OCI-LY1 (cell line): Measurements from ENCODE around the gene MACROD2.

ENCODE experiments used
- H2AFZ ChIP-seq: fragments of 200-600 bp; sonication (generic), shearing (Covaris generic); 2 replicates; pipeline ENCODE4 v1.6.0; 2014; ENCODE audit warnings: antibody characterized with exemption, mild to moderate bottlenecking, low read length
- H3F3A ChIP-seq: fragments of 200-600 bp; sonication (generic), shearing (Covaris generic); 2 replicates; pipeline ENCODE4 v1.6.0; 2014; ENCODE audit warnings: mild to moderate bottlenecking, antibody characterized with exemption, low read length, moderate library complexity; ENCODE audit not compliant: insufficient read depth
- H3K27ac ChIP-seq: fragments of 200-600 bp; sonication (generic); 2 replicates; pipeline ENCODE4 v1.5.1; 2014; ENCODE audit warnings: low read length, mixed run types, mild to moderate bottlenecking, low read depth; ENCODE audit not compliant: poor library complexity, severe bottlenecking
- H3K27me3 ChIP-seq: fragments of 200-600 bp; sonication (generic); 2 replicates; pipeline ENCODE4 v1.6.0; 2014; ENCODE audit warnings: antibody characterized with exemption, mild to moderate bottlenecking, low read length, moderate library complexity; ENCODE audit not compliant: insufficient read depth
- H3K36me3 ChIP-seq: fragments of 200-600 bp; sonication (generic); 2 replicates; pipeline ENCODE4 v1.6.1; 2014; ENCODE audit warnings: mild to moderate bottlenecking, antibody characterized with exemption, low read length, moderate library complexity, mixed read lengths; ENCODE audit not compliant: insufficient read depth
- H3K4me1 ChIP-seq: fragments of 200-600 bp; sonication (generic); 2 replicates; pipeline ENCODE4 v1.5.1; 2014; ENCODE audit warnings: mild to moderate bottlenecking, low read length, moderate library complexity; ENCODE audit not compliant: insufficient read depth, severe bottlenecking
- H3K4me2 ChIP-seq: fragments of 200-600 bp; sonication (generic), shearing (Covaris generic); 2 replicates; pipeline ENCODE4 v1.6.1; 2014; ENCODE audit warnings: low read length
- H3K4me3 ChIP-seq: fragments of 200-600 bp; sonication (generic); 2 replicates; pipeline ENCODE4 v1.5.1; 2014; ENCODE audit warnings: low read length, low read depth, mild to moderate bottlenecking, mixed read lengths; ENCODE audit not compliant: poor library complexity, severe bottlenecking
- H3K79me2 ChIP-seq: fragments of 200-600 bp; shearing (Covaris generic); 2 replicates; pipeline ENCODE4 v1.6.1; 2016; ENCODE audit warnings: mixed run types, low read length, mixed read lengths; ENCODE audit not compliant: insufficient read depth
- H3K9ac ChIP-seq: fragments of 200-600 bp; sonication (generic), shearing (Covaris generic); 2 replicates; pipeline ENCODE4 v1.6.1; 2014; ENCODE audit warnings: mild to moderate bottlenecking, low read length, mixed read lengths
- H3K9me2 ChIP-seq: fragments of 200-600 bp; sonication (generic), shearing (Covaris generic); 2 replicates; pipeline ENCODE4 v1.6.1; 2014; ENCODE audit warnings: low read depth, mild to moderate bottlenecking, low read length, mixed read lengths
- H3K9me3 ChIP-seq: fragments of 200-600 bp; shearing (Covaris generic); 2 replicates; pipeline ENCODE4 v1.6.1; 2014; ENCODE audit warnings: low read length, mixed read lengths
- H4K20me1 ChIP-seq: fragments of 200-600 bp; sonication (generic), shearing (Covaris generic); 2 replicates; pipeline ENCODE4 v1.6.0; 2016; ENCODE audit warnings: mild to moderate bottlenecking, low read length; ENCODE audit not compliant: insufficient read depth
- CTCF ChIP-seq: fragments of 200-600 bp; sonication (generic), shearing (Covaris generic); IDR thresholded peaks from 2 replicates; pipeline ENCODE4 v1.5.1; 2017; ENCODE audit warnings: mild to moderate bottlenecking, antibody characterized with exemption, low read length, moderate library complexity, mixed read lengths
- EZH2 ChIP-seq: fragments of 200-600 bp; sonication (generic), shearing (Covaris generic); IDR thresholded peaks from 2 replicates; pipeline ENCODE4 v1.8.0; 2017; ENCODE audit warnings: borderline replicate concordance, mixed run types, mild to moderate bottlenecking, antibody characterized with exemption, low read length, moderate library complexity, mixed read lengths

MACROD2 gene

GRCh38 chr20:15346657-15347280 is 1351.5 kb downstream of the MACROD2 start:
- Histone ChIP-seq H3F3A (no peaks in the 10 kb centered on the region), H3K4me3 (no peak overlapping the region), H3K36me3 (no peaks in the 10 kb centered on the region), H3K9me2 (no peaks in the 10 kb centered on the region), H3K27ac (no peak overlapping the region), H3K4me1 (no peaks in the 10 kb centered on the region), H2AFZ (no peak overlapping the region), H4K20me1 (no peaks in the 10 kb centered on the region), H3K9ac (no peak overlapping the region), H3K9me3 (no peaks in the 10 kb centered on the region), H3K79me2 (no peaks in the 10 kb centered on the region), H3K27me3 (no peaks in the 10 kb centered on the region), H3K4me2 (no peak overlapping the region)
- no peak for TF ChIP-seq CTCF
- TF ChIP-seq EZH2, result no peak

GRCh38 chr20:15359056-15359455 is 1363.7 kb downstream of the MACROD2 start:
- Histone ChIP-seq H3K79me2 (no peaks in the 10 kb centered on the region), H4K20me1 (no peaks in the 10 kb centered on the region), H3K4me3 (no peak overlapping the region), H2AFZ (no peak overlapping the region), H3K4me1 (no peaks in the 10 kb centered on the region), H3K9ac (no peak overlapping the region), H3K36me3 (no peaks in the 10 kb centered on the region), H3K4me2 (no peak overlapping the region), H3K9me3 (no peaks in the 10 kb centered on the region), H3K27ac (no peak overlapping the region), H3K9me2 (no peaks in the 10 kb centered on the region), H3K27me3 (no peaks in the 10 kb centered on the region), H3F3A (no peaks in the 10 kb centered on the region)
- TF ChIP-seq EZH2 (no peak), CTCF (no peak)

GRCh38 chr20:15362849-15363248 is 1367.5 kb downstream of the MACROD2 start:
- no peak for TF ChIP-seq CTCF
- no peak for TF ChIP-seq EZH2
- no peaks in the 10 kb centered on the region for H3K4me1 ChIP-seq
- no peaks in the 10 kb centered on the region for H3K9me3 ChIP-seq
- H3K27me3 ChIP-seq, result no peaks in the 10 kb centered on the region
- no peaks in the 10 kb centered on the region for H4K20me1 ChIP-seq
- H3K9ac ChIP-seq, result no peak overlapping the region
- no peaks in the 10 kb centered on the region for H3K9me2 ChIP-seq
- no peak overlapping the region for H2AFZ ChIP-seq
- H3K79me2 ChIP-seq, result no peaks in the 10 kb centered on the region
- no peak overlapping the region for H3K4me2 ChIP-seq
- H3K36me3 ChIP-seq, result no peaks in the 10 kb centered on the region
- no peak overlapping the region for H3K27ac ChIP-seq
- no peaks in the 10 kb centered on the region for H3F3A ChIP-seq
- no peak overlapping the region for H3K4me3 ChIP-seq
